ENCODE measurements around the gene CDK6.

DNA sequence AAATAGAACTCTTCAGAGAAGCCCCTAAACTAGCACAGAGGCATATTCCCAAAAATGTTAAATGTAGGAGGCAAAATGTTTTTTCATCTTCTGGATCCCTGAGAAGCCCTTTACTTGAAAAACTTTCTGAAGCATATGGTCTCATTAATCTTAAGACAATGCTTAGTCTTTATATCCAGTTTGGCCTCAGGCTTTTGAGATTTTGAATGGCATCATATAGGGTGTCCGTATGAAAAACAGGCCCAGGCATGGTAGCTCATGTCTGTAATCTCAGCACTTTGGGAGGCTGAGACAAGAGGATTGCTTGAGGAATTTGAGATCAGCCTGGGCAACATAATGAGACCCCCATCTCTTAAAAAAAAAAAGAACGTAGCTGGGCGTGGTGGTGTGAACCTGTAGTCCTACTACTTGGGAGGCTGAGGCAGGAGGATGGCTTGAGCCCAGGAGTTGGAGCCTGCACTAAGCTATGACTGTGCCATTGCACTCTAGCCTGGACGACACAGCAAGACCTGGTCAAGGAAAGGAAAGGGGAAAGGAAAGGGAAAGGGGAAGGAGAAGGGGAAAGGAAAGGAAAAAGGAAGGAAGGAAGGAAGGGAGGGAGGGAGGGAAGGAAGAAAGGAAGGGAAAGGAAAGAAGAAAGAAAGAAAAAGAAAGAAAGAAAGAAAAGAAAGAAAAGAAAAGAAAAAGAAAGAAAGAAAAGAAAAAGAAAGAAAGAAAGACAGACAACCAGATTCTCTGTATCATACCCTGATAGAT, 119.4 kb downstream of the CDK6 start:
- TF ChIP-seq POLR2AphosphoS5 (IDR thresholded peaks at IDR 0.05; ENCODE audit: low read depth, low read length) (no peak), POLR2A (IDR thresholded peaks at IDR 0.05; ENCODE audit: low read depth, low read length) (no peak), TAF1 (IDR thresholded peaks at IDR 0.05; ENCODE audit: borderline replicate concordance, low read depth, low read length) (no peak)
